Neural cell (in vitro differentiated cells): ENCODE results near the gene PDGFA.

Experiments used
- EP300 ChIP-seq: fragments of 450-650 bp; conservative IDR thresholded peaks from 2 replicates; pipeline ENCODE4 v1.6.1; 2014; ENCODE audit warnings: antibody characterized with exemption, mild to moderate bottlenecking, moderate library complexity; ENCODE audit not compliant: poor library complexity, severe bottlenecking
- EZH2 ChIP-seq: fragments of 200-600, 300-800 bp; shearing (Covaris generic), sonication (generic); IDR thresholded peaks from 2 replicates; pipeline ENCODE4 v1.6.1; 2014; ENCODE audit warnings: antibody characterized with exemption, low read length, borderline replicate concordance, mild to moderate bottlenecking; ENCODE audit not compliant: insufficient read depth, poor library complexity, severe bottlenecking
- MXI1 ChIP-seq: fragments of 450-650 bp; conservative IDR thresholded peaks from 2 replicates; pipeline ENCODE4 v1.6.1; 2014; ENCODE audit warnings: antibody characterized with exemption, mild to moderate bottlenecking; ENCODE audit not compliant: poor library complexity, severe bottlenecking
- POLR2AphosphoS5 ChIP-seq: IDR thresholded peaks from 2 replicates; pipeline ENCODE4 v1.6.1; 2012
- RAD21 ChIP-seq: fragments of 450-650 bp; conservative IDR thresholded peaks from 2 replicates; pipeline ENCODE4 v1.6.1; 2014; ENCODE audit warnings: antibody characterized with exemption, mild to moderate bottlenecking, moderate library complexity
- SMC3 ChIP-seq: fragments of 450-650 bp; conservative IDR thresholded peaks from 2 replicates; pipeline ENCODE4 v1.6.1; 2014; ENCODE audit warnings: antibody characterized with exemption, mild to moderate bottlenecking, moderate library complexity; ENCODE audit not compliant: poor library complexity
- TAF1 ChIP-seq: IDR thresholded peaks from 2 replicates; pipeline ENCODE4 v1.6.1; 2012; ENCODE audit warnings: low read depth
- TF ChIP-seq, protein P1 (sequence below): fragments of 450-650 bp; IDR thresholded peaks from 2 replicates; pipeline ENCODE4 v1.5.1; 2014; ENCODE audit warnings: antibody characterized with exemption, mild to moderate bottlenecking, moderate library complexity; ENCODE audit not compliant: poor library complexity, severe bottlenecking
- TF ChIP-seq, protein P2 (sequence below): IDR thresholded peaks from 2 replicates; pipeline ENCODE4 v1.6.1; 2012; ENCODE audit warnings: borderline replicate concordance

DNA sequence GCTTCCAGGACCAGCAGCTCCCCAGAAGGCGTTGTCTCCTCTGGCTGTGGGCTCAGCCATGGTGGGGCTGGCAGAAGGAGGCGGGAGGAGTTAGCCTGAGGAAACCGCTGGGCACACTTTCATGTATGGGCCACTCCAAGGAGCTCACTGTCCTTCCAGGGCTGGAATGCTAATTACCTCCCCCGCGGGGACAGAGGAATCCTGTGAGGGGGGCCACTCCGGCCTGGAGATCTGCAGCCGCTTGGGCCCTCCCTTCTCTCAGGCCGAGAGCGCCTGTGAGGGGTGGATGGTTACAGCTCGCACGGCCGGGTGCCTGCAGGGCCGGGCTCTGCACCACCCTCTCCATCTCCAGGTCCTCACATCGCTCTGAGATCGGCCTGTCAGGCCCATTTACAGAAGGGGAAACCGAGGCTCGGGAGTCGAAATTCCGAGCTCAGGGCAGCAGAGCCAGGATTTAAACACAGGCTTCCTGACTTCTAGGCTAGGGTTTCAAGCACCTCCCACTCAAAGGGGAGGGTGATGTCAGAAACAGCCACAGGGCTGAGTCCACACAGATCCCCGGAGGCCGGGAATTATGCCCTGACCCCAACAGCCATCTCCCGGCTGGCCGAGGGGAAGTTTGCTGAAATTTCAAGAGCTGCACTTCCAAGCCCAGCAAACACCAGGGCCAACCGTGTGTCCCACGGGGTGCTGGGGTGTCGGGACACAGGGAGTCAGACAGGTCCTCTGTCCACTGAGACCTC lies 59.1 kb downstream of the PDGFA start:
- TF ChIP-seq, protein P1, sequence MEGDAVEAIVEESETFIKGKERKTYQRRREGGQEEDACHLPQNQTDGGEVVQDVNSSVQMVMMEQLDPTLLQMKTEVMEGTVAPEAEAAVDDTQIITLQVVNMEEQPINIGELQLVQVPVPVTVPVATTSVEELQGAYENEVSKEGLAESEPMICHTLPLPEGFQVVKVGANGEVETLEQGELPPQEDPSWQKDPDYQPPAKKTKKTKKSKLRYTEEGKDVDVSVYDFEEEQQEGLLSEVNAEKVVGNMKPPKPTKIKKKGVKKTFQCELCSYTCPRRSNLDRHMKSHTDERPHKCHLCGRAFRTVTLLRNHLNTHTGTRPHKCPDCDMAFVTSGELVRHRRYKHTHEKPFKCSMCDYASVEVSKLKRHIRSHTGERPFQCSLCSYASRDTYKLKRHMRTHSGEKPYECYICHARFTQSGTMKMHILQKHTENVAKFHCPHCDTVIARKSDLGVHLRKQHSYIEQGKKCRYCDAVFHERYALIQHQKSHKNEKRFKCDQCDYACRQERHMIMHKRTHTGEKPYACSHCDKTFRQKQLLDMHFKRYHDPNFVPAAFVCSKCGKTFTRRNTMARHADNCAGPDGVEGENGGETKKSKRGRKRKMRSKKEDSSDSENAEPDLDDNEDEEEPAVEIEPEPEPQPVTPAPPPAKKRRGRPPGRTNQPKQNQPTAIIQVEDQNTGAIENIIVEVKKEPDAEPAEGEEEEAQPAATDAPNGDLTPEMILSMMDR: no peak
- no peak for TF ChIP-seq EP300
- no peak for TF ChIP-seq RAD21
- TF ChIP-seq, protein P2, sequence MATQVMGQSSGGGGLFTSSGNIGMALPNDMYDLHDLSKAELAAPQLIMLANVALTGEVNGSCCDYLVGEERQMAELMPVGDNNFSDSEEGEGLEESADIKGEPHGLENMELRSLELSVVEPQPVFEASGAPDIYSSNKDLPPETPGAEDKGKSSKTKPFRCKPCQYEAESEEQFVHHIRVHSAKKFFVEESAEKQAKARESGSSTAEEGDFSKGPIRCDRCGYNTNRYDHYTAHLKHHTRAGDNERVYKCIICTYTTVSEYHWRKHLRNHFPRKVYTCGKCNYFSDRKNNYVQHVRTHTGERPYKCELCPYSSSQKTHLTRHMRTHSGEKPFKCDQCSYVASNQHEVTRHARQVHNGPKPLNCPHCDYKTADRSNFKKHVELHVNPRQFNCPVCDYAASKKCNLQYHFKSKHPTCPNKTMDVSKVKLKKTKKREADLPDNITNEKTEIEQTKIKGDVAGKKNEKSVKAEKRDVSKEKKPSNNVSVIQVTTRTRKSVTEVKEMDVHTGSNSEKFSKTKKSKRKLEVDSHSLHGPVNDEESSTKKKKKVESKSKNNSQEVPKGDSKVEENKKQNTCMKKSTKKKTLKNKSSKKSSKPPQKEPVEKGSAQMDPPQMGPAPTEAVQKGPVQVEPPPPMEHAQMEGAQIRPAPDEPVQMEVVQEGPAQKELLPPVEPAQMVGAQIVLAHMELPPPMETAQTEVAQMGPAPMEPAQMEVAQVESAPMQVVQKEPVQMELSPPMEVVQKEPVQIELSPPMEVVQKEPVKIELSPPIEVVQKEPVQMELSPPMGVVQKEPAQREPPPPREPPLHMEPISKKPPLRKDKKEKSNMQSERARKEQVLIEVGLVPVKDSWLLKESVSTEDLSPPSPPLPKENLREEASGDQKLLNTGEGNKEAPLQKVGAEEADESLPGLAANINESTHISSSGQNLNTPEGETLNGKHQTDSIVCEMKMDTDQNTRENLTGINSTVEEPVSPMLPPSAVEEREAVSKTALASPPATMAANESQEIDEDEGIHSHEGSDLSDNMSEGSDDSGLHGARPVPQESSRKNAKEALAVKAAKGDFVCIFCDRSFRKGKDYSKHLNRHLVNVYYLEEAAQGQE: no peak
- no peak for TF ChIP-seq POLR2AphosphoS5
- no peak for TF ChIP-seq TAF1
- TF ChIP-seq EZH2: no peak
- TF ChIP-seq SMC3: no peak
- no peak for TF ChIP-seq MXI1
